ENCODE data around the gene ITPKA.

The ITPKA gene

DNA sequence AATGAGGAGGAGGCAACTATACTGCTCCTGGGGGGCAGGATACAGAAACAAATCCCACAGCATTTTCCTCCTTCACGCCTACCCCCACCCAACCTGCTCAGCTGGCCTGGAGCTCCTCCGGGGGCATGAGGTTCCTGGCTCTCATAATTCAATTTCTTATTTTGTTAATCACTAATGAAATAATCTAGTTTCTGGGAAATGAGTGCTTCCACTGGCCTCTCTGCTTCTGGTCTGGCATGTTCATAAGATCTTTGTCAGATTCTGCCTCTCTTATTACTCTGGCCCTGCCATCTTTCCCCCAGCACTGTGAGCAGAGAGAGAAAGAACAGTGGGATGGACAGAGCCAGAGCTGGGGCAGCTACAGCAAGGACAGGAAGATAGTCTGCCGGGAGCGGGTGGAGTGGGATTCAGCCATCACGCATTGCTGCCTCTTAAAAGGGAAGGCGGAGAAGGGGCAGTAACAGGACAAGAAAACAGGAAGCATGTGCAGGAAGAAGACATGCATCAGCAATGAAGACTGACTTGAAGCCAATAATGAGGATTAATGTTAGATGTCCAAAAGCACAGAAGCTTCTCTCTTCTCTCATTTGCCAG, 36.8 kb downstream of the ITPKA start:
- no peak for DNase-seq (ENCODE audit: low spot score)
- TF ChIP-seq, protein P1, sequence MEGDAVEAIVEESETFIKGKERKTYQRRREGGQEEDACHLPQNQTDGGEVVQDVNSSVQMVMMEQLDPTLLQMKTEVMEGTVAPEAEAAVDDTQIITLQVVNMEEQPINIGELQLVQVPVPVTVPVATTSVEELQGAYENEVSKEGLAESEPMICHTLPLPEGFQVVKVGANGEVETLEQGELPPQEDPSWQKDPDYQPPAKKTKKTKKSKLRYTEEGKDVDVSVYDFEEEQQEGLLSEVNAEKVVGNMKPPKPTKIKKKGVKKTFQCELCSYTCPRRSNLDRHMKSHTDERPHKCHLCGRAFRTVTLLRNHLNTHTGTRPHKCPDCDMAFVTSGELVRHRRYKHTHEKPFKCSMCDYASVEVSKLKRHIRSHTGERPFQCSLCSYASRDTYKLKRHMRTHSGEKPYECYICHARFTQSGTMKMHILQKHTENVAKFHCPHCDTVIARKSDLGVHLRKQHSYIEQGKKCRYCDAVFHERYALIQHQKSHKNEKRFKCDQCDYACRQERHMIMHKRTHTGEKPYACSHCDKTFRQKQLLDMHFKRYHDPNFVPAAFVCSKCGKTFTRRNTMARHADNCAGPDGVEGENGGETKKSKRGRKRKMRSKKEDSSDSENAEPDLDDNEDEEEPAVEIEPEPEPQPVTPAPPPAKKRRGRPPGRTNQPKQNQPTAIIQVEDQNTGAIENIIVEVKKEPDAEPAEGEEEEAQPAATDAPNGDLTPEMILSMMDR (IDR thresholded peaks at IDR 0.05; ENCODE audit: extremely low read depth, missing control alignments) = no peak

DNA sequence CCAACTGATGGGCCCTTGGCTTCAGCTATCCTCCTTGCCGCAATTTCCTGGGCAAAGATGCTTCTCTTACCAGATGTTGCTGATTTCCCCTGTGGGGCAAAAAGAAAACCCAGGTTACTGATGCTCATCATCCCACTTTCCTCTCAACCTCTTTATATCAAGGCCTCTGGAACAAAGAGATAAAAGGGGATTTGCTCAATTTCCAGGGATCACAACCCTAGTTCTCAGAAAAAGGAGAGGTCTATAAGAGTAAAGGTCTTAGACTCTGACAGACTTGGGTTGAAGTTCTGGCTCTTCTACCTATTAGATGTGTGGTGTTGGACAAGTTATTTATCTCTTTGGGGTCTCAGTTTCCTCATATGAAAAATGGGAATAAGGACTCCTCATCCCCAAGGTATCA, 41.9 kb downstream of the ITPKA start:
- TF ChIP-seq, protein P1 (IDR thresholded peaks at IDR 0.05; ENCODE audit: extremely low read depth, missing control alignments) = no peak

DNA sequence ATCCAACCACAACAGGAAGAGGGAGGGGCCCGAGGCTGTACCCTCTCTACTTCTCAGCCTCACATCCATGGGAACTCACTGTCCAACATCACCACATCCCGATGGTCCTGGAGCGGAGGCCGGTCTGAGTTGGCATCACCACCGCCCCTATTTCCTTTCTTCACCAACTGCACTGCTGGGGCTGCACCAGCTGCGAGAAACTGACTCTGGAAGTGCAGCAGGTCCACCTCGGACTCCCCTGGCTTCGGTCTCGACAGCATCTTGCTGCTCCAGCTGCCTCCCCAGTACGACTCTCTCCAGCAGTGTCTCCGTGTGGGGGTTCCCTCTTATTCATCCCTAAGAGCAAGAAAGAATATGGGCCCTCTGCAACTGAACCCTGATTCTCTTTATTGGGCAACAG, 43.2 kb downstream of the ITPKA start:
- TF ChIP-seq, protein P1 (IDR thresholded peaks at IDR 0.05; ENCODE audit: extremely low read depth, missing control alignments) = no peak
- DNase-seq (ENCODE audit: low spot score) = no peak

More for the DNA sequence above, 41.9 kb downstream of the ITPKA start:
- no peak for DNase-seq (ENCODE audit: low spot score)

DNA sequence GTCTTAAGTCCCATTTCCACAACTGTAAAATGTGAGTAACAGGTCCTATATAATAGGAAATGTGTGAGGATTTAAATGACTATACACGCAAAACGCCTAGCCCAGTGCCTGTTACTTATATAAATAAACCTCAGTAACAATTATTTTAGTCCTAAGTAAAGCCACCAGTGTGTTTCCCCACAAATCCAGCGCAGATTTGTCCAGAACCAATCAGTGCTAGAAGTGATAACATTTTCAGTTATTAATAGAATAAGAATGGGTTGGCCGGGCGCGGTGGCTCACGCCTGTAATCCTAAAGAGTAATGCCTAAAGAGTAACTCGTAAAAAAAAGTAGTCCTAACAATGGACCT, 49.8 kb downstream of the ITPKA start:
- no peak for DNase-seq (ENCODE audit: low spot score)
- TF ChIP-seq, protein P1 (IDR thresholded peaks at IDR 0.05; ENCODE audit: extremely low read depth, missing control alignments) = no peak

DNA sequence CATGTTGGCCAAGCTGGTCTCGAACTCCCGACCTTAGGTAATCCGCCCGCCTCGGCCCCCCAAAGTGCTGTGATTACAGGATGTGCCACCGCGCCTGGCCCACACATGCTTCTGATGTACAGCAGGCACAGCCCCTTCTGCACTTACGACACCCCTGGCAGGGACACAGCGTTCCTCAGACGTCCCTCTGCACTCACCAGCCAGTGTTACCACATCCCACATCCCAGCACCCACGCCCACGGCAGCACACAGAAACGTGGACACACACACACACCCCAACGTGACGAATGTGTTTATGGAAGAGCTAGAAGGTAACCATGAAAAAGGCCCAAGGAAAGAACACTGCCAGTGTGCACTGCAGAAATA, 51.0 kb downstream of the ITPKA start:
- DNase-seq (ENCODE audit: low spot score) = no peak
- TF ChIP-seq, protein P1 (IDR thresholded peaks at IDR 0.05; ENCODE audit: extremely low read depth, missing control alignments) = no peak

DNA sequence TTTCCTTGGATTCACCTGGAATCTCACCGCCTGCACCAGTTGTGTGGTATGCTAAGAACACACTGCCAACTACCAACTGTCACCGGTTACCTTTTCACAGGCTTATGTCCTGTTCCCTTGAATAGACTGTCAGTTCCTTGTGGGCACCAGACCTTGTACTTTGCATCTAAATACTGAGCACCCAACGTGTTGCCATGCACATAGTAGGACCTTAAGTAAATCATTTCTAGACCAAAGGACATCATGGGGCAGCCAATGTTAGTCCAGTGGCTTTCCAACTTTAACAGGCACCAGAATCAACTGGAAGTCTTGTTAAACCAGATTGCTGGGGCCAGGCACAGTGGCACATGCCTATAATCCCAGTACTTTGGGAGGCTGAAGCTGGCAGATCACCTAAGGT, 51.5 kb downstream of the ITPKA start:
- DNase-seq (ENCODE audit: low spot score) = no peak
- TF ChIP-seq, protein P1 (IDR thresholded peaks at IDR 0.05; ENCODE audit: extremely low read depth, missing control alignments) = no peak

DNA sequence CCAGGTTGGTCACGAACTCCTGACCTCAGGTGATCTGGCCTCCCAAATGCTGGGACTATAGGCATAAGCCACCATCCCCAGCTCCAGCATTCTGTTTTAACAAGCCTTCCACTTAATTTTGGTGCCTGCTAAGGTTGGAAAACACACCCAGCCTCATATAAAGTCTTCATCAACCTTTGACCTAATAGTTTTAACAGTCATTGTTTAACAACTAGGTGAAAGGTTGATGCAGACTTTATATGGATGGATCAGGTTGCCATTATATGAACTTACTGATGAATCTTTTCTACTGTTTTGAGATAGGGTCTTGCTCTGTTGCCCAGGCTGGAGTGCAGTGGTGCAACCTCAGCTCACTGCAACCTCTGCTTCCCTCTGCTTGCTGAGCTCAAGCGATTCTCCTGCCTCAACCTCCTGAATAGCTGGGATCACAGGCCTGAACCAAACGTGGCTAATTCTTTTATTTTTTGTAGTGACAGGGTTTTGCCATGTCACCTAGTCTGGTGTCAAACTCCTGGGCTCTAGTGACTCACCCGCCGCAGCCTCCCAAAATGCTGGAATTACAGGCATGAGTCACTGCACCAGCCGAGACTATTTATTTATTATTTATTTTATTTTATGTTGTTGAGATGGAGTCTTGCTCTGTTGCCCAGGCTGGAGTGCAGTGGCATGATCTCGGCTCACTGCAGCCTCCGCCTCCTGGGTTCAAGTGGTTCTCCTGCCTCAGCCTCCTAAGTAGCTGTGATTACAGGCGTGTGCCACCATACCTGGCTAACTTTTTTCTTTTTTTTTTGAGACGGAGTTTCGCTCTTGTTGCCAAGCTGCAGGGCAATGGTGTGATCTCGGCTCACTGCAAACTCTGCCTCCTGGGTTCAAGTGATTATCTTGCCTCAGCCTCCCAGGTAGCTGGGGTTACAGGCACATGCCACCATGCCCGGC, 53.4 kb downstream of the ITPKA start:
- DNase-seq (ENCODE audit: low spot score) = no peak
- TF ChIP-seq, protein P1 (IDR thresholded peaks at IDR 0.05; ENCODE audit: extremely low read depth, missing control alignments) = no peak

Data from GM20000 (cell line).